C4-2B (cell line): ENCODE results near the gene KTN1.

Source experiments
- ZFX ChIP-seq: fragments of 450-650 bp; IDR thresholded peaks from 2 replicates; pipeline ENCODE4 v1.6.1; 2017
- TF ChIP-seq, protein P1 (sequence below): fragments of 450-650 bp; conservative IDR thresholded peaks from 2 replicates; pipeline ENCODE4 v1.5.1; 2017; ENCODE audit warnings: mild to moderate bottlenecking

DNA sequence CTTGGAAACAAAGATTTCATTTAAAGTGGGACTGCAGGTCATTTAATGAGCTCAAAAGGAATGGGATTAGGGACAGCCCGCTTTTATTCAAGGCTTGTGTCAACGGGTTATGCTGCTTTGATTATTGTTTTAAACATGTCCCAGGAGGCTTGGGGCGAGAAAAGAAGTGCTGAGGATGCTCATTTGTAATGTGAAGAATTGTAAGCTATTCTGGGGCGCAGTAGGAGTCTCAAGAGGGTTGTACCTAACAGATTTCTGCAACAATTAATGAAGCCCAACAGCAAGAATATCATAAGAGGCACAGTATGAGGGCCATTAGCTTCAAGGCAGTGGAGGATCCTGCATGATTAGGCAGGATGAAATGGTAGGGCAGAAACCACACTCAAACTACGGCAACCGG lies 122.5 kb downstream of the KTN1 start:
- TF ChIP-seq, protein P1, sequence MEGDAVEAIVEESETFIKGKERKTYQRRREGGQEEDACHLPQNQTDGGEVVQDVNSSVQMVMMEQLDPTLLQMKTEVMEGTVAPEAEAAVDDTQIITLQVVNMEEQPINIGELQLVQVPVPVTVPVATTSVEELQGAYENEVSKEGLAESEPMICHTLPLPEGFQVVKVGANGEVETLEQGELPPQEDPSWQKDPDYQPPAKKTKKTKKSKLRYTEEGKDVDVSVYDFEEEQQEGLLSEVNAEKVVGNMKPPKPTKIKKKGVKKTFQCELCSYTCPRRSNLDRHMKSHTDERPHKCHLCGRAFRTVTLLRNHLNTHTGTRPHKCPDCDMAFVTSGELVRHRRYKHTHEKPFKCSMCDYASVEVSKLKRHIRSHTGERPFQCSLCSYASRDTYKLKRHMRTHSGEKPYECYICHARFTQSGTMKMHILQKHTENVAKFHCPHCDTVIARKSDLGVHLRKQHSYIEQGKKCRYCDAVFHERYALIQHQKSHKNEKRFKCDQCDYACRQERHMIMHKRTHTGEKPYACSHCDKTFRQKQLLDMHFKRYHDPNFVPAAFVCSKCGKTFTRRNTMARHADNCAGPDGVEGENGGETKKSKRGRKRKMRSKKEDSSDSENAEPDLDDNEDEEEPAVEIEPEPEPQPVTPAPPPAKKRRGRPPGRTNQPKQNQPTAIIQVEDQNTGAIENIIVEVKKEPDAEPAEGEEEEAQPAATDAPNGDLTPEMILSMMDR: no peak
- TF ChIP-seq ZFX: no peak
